K562 (cell line): ENCODE data around the gene ATMIN. TPM values are rescaled to one million over a fixed set of nuclear protein-coding genes. Genes with fewer than 3 reads are reported as not detected.

Experiments used
- ATAC-seq: fragments of 200-7000 bp; cut with Tn5 transposase; 3 replicates; pipeline ENCODE4 v1.9.1; 2020; ENCODE audit warnings: moderate library complexity
- BruUV-seq: library from RNA; stranded (reverse); fragments of 400-500 nt; replicated peaks from 2 replicates; lab custom pipeline; 2021; lab: Mats Ljungman, UMichigan
- CTCF ChIA-PET: fragments of 300-600 bp; formaldehyde crosslinking; extraction: SDS; loops from one replicate; lab custom pipeline; 2021; ENCODE audit warnings: low intra/inter-chr PET ratio; lab: Yijun Ruan, JAX
- POLR2A ChIA-PET: fragments of 300-600, 350-650 bp; sonication (Branson Sonifier 250); formaldehyde crosslinking; extraction: SDS; loops from one replicate; lab custom pipeline; 2021; ENCODE audit warnings: antibody characterized with exemption, inconsistent platforms; lab: Yijun Ruan, JAX
- DNase-seq, 4 experiments: peaks; one replicate each; pipeline versions ENCODE4 v3.0.0 to v3.0.0-alpha.2; 2011 to 2018; ENCODE audit warnings: low spot score in 3 of 4, mixed read lengths in 3 of 4; ENCODE audit errors: extremely low read depth in 1 of 4
- FAIRE-seq: peaks from 2 replicates; lab custom pipeline; 2011; peaks lifted over from hg19 to GRCh38; lab: Jason Lieb, UNC
- H2AFZ ChIP-seq: 2 replicates; pipeline ENCODE4 v1.6.0; 2011; ENCODE audit warnings: low read depth, low read length, control low read depth, inconsistent platforms
- H3K27ac ChIP-seq: fragments of 200-600 bp; 3 replicates; pipeline ENCODE4 v1.8.0; 2011; ENCODE audit warnings: low read depth, mild to moderate bottlenecking, control low read depth, inconsistent platforms, low read length, moderate library complexity, mixed read lengths; ENCODE audit errors: extremely low read depth
- H3K27me3 ChIP-seq, 2 experiments: fragments of 300-600 bp in 1 of 2; 2 replicates in 1 of 2; 3 replicates in 1 of 2; pipeline versions ENCODE4 v1.6.0 to v1.8.0; 2011; ENCODE audit warnings: inconsistent platforms in 2 of 2, low read length in 2 of 2, mild to moderate bottlenecking in 1 of 2, mixed read lengths in 1 of 2, moderate library complexity in 1 of 2; ENCODE audit not compliant: control insufficient read depth in 2 of 2, insufficient read depth in 2 of 2
- H3K36me3 ChIP-seq: fragments of 300-600 bp; 3 replicates; pipeline ENCODE4 v1.8.0; 2011; ENCODE audit warnings: mild to moderate bottlenecking, low read length, inconsistent platforms; ENCODE audit not compliant: control insufficient read depth, insufficient read depth
- H3K4me1 ChIP-seq, 2 experiments: fragments of 200-600 bp in 1 of 2; replicated peaks in 1 of 2; 2 replicates in 1 of 2; 3 replicates in 1 of 2; pipeline versions ENCODE4 v1.5.1 to v1.8.0; 2011; ENCODE audit warnings: inconsistent platforms in 2 of 2, low read length in 2 of 2, mild to moderate bottlenecking in 1 of 2, mixed read lengths in 1 of 2, moderate library complexity in 1 of 2; ENCODE audit not compliant: control insufficient read depth in 2 of 2, insufficient read depth in 2 of 2
- H3K4me2 ChIP-seq: 2 replicates; pipeline ENCODE4 v1.6.1; 2011; ENCODE audit warnings: low read length, control low read depth, inconsistent platforms, mixed read lengths; ENCODE audit not compliant: insufficient read depth
- H3K4me3 ChIP-seq: fragments of 200-600 bp; sonication (generic), shearing (Covaris generic); 2 replicates; pipeline ENCODE4 v1.5.1; 2016; ENCODE audit warnings: control low read depth, inconsistent platforms
- H3K79me2 ChIP-seq: fragments of 200-600 bp; 3 replicates; pipeline ENCODE4 v1.8.0; 2011; ENCODE audit warnings: low read length, inconsistent platforms; ENCODE audit not compliant: control insufficient read depth, insufficient read depth
- H3K9ac ChIP-seq, 2 experiments: 2 replicates each; pipeline versions ENCODE4 v1.6.0 to v1.6.1; 2011; ENCODE audit warnings: low read depth in 2 of 2, low read length in 2 of 2, control low read depth in 1 of 2, inconsistent platforms in 1 of 2, mild to moderate bottlenecking in 1 of 2, mixed read lengths in 1 of 2; ENCODE audit not compliant: insufficient read depth in 1 of 2
- H3K9me1 ChIP-seq: one replicate; pipeline ENCODE4 v1.6.0; 2011; ENCODE audit warnings: inconsistent platforms, mild to moderate bottlenecking, low read length, moderate library complexity; ENCODE audit not compliant: control insufficient read depth, insufficient read depth
- H3K9me3 ChIP-seq: replicated peaks from 2 replicates; pipeline ENCODE4 v1.5.1; 2011; ENCODE audit warnings: low read depth, low read length, inconsistent platforms; ENCODE audit not compliant: control insufficient read depth, insufficient read depth
- H4K20me1 ChIP-seq: replicated peaks from 2 replicates; pipeline ENCODE4 v1.6.1; 2011; ENCODE audit warnings: low read length, inconsistent platforms, mixed read lengths; ENCODE audit not compliant: control insufficient read depth, insufficient read depth
- SMARCE1 ChIP-seq: fragments of 450-650 bp; IDR thresholded peaks from 2 replicates; pipeline ENCODE4 v1.7.1; 2016; ENCODE audit warnings: mild to moderate bottlenecking
- SOX6 ChIP-seq: fragments of 450-650 bp; IDR thresholded peaks from 2 replicates; pipeline ENCODE4 v1.6.1; 2014; ENCODE audit warnings: mild to moderate bottlenecking
- ZFPM2 ChIP-seq: fragments of 250-450 bp; sonication (Bioruptor Pico); IDR thresholded peaks from 2 replicates; pipeline ENCODE4 v1.5.1; 2022; ENCODE audit warnings: mild to moderate bottlenecking
- ZNF507 ChIP-seq: conservative IDR thresholded peaks from 2 replicates; pipeline ENCODE4 v1.6.1; 2017; ENCODE audit warnings: missing genetic modification characterization, missing compliant biosample characterization
- in situ Hi-C: fragments of 300-500 bp; cut with MboI; formaldehyde crosslinking; loops from 4 replicates; pipeline ENCODE4 v1.15.0; 2018; ENCODE audit warnings: inconsistent platforms, mixed read lengths
- intact Hi-C: fragments of 100-400 bp; cut with micrococcal nuclease; formaldehyde crosslinking; loops from 2 replicates; pipeline ENCODE4 v1.14.2; 2022
- polyA plus RNA-seq, 8 experiments: library from polyadenylated mRNA; depleted of rRNA in 4 of 8; stranded (reverse) in 5 of 8; unstranded in 3 of 8; fragments of >200 nt; fragmentation: Nextera tagmentation in 2 of 8; fragmentation: Illumina TruSeq in 1 of 8; extraction: Ambion mirVana in 2 of 8; extraction: Trizol in 1 of 8; gene quantifications; 2 replicates each; pipeline versions ENCODE4 v1.2.1 to v1.2.3, GENCODE V29; 2011 to 2014; ENCODE audit warnings: inconsistent platforms in 1 of 8, missing spikeins in 1 of 8
- total RNA-seq, 7 experiments: library from RNA; depleted of rRNA in 6 of 7; stranded (reverse); fragments of >200 nt in 6 of 7; fragmentation: Illumina TruSeq in 2 of 7; extraction: Trizol in 2 of 7; gene quantifications; 2 replicates each; pipeline versions ENCODE4 v1.2.1 to v1.2.3, GENCODE V29; 2011 to 2021; ENCODE audit warnings: low replicate concordance in 1 of 7
- TF ChIP-seq, protein P1 (sequence below): fragments of 450-650 bp; IDR thresholded peaks from 2 replicates; pipeline ENCODE4 v1.6.1; 2018; ENCODE audit warnings: mild to moderate bottlenecking, low read depth; ENCODE audit not compliant: partially characterized antibody

Gene ATMIN
- total and polyA plus RNA-seq, 9 of the 15 experiments (the other 6 are each of a cell fraction or from before 2014, with no cell fraction given) = 6.7 to 40.9 (median 23.4) TPM

DNA sequence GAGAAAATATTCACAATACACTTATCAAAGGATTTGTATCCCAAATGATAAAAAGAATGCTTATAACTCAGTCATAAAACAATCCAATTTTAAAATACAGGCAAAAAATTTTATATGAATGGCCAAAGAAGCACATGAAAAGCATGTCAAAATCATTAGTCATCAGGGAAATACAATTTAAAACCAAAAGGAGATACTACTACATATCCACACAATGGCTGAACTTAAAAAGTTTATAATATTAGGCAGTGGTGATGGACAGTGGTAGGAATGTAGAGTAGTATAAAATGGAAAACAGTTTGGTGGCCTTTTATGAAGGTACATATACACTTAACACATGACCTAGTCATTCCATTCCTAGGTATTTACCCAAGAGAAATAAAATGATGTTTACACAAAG lies 41.2 kb upstream of the ATMIN start:
- peaks cover 41% of the 10 kb centered on the region for H3K36me3 ChIP-seq
- H3K27ac ChIP-seq = no peak overlapping the region
- no peaks in the 10 kb centered on the region for H3K9me3 ChIP-seq
- ChIA-PET POLR2A (interaction anchor here (1.9 kb wide), 1 partner anchor 8 kb away, joined by 8 read pairs; no protein-coding TSS in a partner anchor), CTCF (no interaction called here)
- peaks cover 0 to 18% of the 10 kb centered on the region in 2 experiments; a peak in 2 of 5 replicates for H3K4me1 ChIP-seq
- DNase-seq = no peak
- H3K9me1 ChIP-seq = no peaks in the 10 kb centered on the region
- H3K9ac ChIP-seq = no peak overlapping the region
- intact Hi-C loops = no loop called here
- no peak overlapping the region for H2AFZ ChIP-seq
- no peak for FAIRE-seq
- H3K27me3 ChIP-seq = no peaks in the 10 kb centered on the region
- in situ Hi-C loops = no loop called here
- ATAC-seq = no peak
- H3K4me2 ChIP-seq = no peak overlapping the region
- peaks cover 10% of the 10 kb centered on the region for H4K20me1 ChIP-seq
- H3K4me3 ChIP-seq = no peak overlapping the region
- BruUV-seq = no TSS peak
- H3K79me2 ChIP-seq = peaks cover 92% of the 10 kb centered on the region
- TF ChIP-seq ZNF507 (tag) (no peak), ZFPM2 (CRISPR knock-in tag) (no peak), SMARCE1 (no peak), SOX6 (no peak)
- TF ChIP-seq, protein P1, sequence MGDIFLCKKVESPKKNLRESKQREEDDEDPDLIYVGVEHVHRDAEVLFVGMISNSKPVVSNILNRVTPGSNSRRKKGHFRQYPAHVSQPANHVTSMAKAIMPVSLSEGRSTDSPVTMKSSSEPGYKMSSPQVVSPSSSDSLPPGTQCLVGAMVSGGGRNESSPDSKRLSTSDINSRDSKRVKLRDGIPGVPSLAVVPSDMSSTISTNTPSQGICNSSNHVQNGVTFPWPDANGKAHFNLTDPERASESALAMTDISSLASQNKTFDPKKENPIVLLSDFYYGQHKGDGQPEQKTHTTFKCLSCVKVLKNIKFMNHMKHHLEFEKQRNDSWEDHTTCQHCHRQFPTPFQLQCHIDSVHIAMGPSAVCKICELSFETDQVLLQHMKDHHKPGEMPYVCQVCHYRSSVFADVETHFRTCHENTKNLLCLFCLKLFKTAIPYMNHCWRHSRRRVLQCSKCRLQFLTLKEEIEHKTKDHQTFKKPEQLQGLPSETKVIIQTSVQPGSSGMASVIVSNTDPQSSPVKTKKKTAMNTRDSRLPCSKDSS = no peak
